Mesenchymal stem cell (in vitro differentiated cells and primary cell): ENCODE results near the gene HCN3.

Source experiments
- DNase-seq: peaks from one replicate; pipeline ENCODE4 v3.0.0-alpha.2; 2013
- H2AFZ ChIP-seq: one replicate; pipeline ENCODE4 v1.6.1; 2013; ENCODE audit warnings: low read depth, mild to moderate bottlenecking, control low read depth, inconsistent platforms, low read length, moderate library complexity
- H2AK5ac ChIP-seq: 2 replicates; pipeline ENCODE4 v1.6.1; 2013; ENCODE audit warnings: low read length, moderate library complexity, mild to moderate bottlenecking, inconsistent platforms; ENCODE audit not compliant: severe bottlenecking
- H2BK120ac ChIP-seq: one replicate; pipeline ENCODE4 v1.6.1; 2013; ENCODE audit warnings: low read depth, mild to moderate bottlenecking, inconsistent platforms, low read length, moderate library complexity
- H2BK12ac ChIP-seq, 2 experiments: one replicate each; pipeline ENCODE4 v1.6.1; 2013; ENCODE audit warnings: inconsistent platforms in 2 of 2, low read length in 2 of 2, mild to moderate bottlenecking in 2 of 2, moderate library complexity in 2 of 2, control low read depth in 1 of 2
- H2BK15ac ChIP-seq: one replicate; pipeline ENCODE4 v1.6.1; 2013; ENCODE audit warnings: mild to moderate bottlenecking, low read depth, inconsistent platforms; ENCODE audit not compliant: poor library complexity, severe bottlenecking
- H2BK5ac ChIP-seq: 2 replicates; pipeline ENCODE4 v1.6.1; 2013; ENCODE audit warnings: low read depth, mild to moderate bottlenecking, low read length, control low read depth, inconsistent platforms; ENCODE audit not compliant: poor library complexity, severe bottlenecking
- H3K14ac ChIP-seq, 2 experiments: one replicate each; pipeline ENCODE4 v1.6.1; 2013; ENCODE audit warnings: inconsistent platforms in 2 of 2, low read length in 2 of 2, control low read depth in 1 of 2, mild to moderate bottlenecking in 1 of 2, moderate library complexity in 1 of 2
- H3K18ac ChIP-seq, 2 experiments: one replicate each; pipeline ENCODE4 v1.6.1; 2013; ENCODE audit warnings: inconsistent platforms in 2 of 2, low read length in 2 of 2, control low read depth in 1 of 2, low read depth in 1 of 2, mild to moderate bottlenecking in 1 of 2
- H3K23ac ChIP-seq, 2 experiments: one replicate each; pipeline ENCODE4 v1.6.1; 2013; ENCODE audit warnings: inconsistent platforms in 2 of 2, low read length in 2 of 2, mild to moderate bottlenecking in 2 of 2, moderate library complexity in 2 of 2, control low read depth in 1 of 2
- H3K27ac ChIP-seq: 2 replicates; pipeline ENCODE4 v1.5.1; 2013; ENCODE audit warnings: mild to moderate bottlenecking, moderate library complexity, low read length, control low read depth, inconsistent platforms; ENCODE audit not compliant: poor library complexity, severe bottlenecking
- H3K27me3 ChIP-seq, 2 experiments: 2 replicates each; pipeline versions ENCODE4 v1.6.1 to v1.7.0; 2013; ENCODE audit warnings: low read length in 2 of 2, mild to moderate bottlenecking in 2 of 2, moderate library complexity in 2 of 2, control low read depth in 1 of 2, inconsistent platforms in 1 of 2; ENCODE audit not compliant: control insufficient read depth in 1 of 2, insufficient read depth in 1 of 2
- H3K36me3 ChIP-seq, 2 experiments: 2 replicates each; pipeline versions ENCODE4 v1.6.1 to v1.7.0; 2013; ENCODE audit warnings: low read length in 2 of 2, control low read depth in 1 of 2, inconsistent platforms in 1 of 2, low read depth in 1 of 2, mild to moderate bottlenecking in 1 of 2; ENCODE audit not compliant: insufficient read depth in 2 of 2, control insufficient read depth in 1 of 2
- H3K4ac ChIP-seq, 2 experiments: one replicate each; pipeline ENCODE4 v1.6.1; 2013; ENCODE audit warnings: inconsistent platforms in 2 of 2, low read length in 2 of 2, mild to moderate bottlenecking in 2 of 2, moderate library complexity in 2 of 2, control low read depth in 1 of 2, low read depth in 1 of 2
- H3K4me1 ChIP-seq: 2 replicates; pipeline ENCODE4 v1.6.1; 2013; ENCODE audit warnings: low read depth, low read length, control low read depth; ENCODE audit not compliant: control insufficient read depth, insufficient read depth
- H3K4me2 ChIP-seq: 2 replicates; pipeline ENCODE4 v1.6.1; 2013; ENCODE audit warnings: low read length, mild to moderate bottlenecking, inconsistent platforms; ENCODE audit not compliant: poor library complexity, severe bottlenecking
- H3K4me3 ChIP-seq, 2 experiments: 2 replicates each; pipeline versions ENCODE4 v1.5.1 to v1.7.0; 2013; ENCODE audit warnings: low read length in 2 of 2, mild to moderate bottlenecking in 2 of 2, control low read depth in 1 of 2, low read depth in 1 of 2; ENCODE audit not compliant: insufficient read depth in 1 of 2
- H3K79me1 ChIP-seq: replicated peaks from 2 replicates; pipeline ENCODE4 v1.6.1; 2013; ENCODE audit warnings: mild to moderate bottlenecking, control low read depth, low read length, inconsistent platforms; ENCODE audit not compliant: poor library complexity, severe bottlenecking
- H3K9ac ChIP-seq: 2 replicates; pipeline ENCODE4 v1.7.0; 2013; ENCODE audit warnings: mild to moderate bottlenecking, low read length, moderate library complexity
- H3K9me3 ChIP-seq: 2 replicates; pipeline ENCODE4 v1.7.0; 2013; ENCODE audit warnings: mild to moderate bottlenecking, low read length; ENCODE audit not compliant: control insufficient read depth
- H4K8ac ChIP-seq: one replicate; pipeline ENCODE4 v1.6.1; 2013; ENCODE audit warnings: inconsistent platforms, mild to moderate bottlenecking, low read length, moderate library complexity
- H4K91ac ChIP-seq: one replicate; pipeline ENCODE4 v1.6.1; 2013; ENCODE audit warnings: mild to moderate bottlenecking, low read length, inconsistent platforms
- WGBS: methylation state at CpG from one replicate; pipeline ENCODE4 v1.1.7; 2013; ENCODE audit warnings: mixed read lengths; 5-methylcytosine and 5-hydroxymethylcytosine counted together

Gene HCN3

DNA sequence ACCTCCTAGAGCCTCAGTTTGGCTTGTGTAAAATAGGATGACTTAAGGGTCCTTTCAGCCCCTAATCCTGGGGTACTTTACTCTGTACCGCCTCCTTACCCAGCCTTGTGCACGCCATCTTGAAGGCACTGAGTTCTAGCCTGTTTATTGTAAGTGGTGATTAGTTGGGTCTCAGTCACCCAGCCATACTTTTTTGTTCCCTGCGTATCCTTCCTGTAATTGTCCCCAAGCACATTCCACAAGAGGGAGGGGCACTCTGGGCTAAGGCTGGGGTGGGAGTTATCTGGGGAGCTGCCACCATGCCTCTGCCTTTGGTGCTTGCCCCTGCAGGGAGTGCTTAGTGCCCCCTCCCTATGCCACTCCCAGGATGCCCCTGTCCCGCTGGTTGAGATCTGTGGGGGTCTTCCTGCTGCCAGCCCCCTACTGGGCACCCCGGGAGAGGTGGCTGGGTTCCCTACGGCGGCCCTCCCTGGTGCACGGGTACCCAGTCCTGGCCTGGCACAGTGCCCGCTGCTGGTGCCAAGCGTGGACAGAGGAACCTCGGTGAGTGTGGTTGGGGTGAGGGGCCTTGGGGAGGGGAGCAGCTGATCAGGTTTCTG lies 32.3 kb downstream of the HCN3 start:
- Histone ChIP-seq H3K27ac (peak overlapping the region; percentile 82), H2BK12ac (peak overlapping the region in 1 of 2 experiments; percentile 85), H3K9me3 (no peaks in the 10 kb centered on the region), H2BK5ac (no peak overlapping the region), H2AK5ac (peak overlapping the region; percentile 72), H3K36me3 (peaks cover 24 to 41% of the 10 kb centered on the region in 2 experiments), H2BK120ac (peak overlapping the region; percentile 68), H3K14ac (peak overlapping the region in 1 of 2 experiments; percentile 45), H3K4ac (peak overlapping the region; percentile 69 to 96), H3K4me2 (peak overlapping the region; percentile 94), H3K4me1 (peaks cover 20% of the 10 kb centered on the region), H3K23ac (peak overlapping the region in 1 of 2 experiments; percentile 81), H4K8ac (no peak overlapping the region), H3K27me3 (no peaks in the 10 kb centered on the region), H4K91ac (peak overlapping the region; percentile 65), H3K18ac (peak overlapping the region; percentile 78 to 92), H3K79me1 (peaks cover 12% of the 10 kb centered on the region), H2AFZ (no peak overlapping the region), H2BK15ac (peak overlapping the region; percentile 86), H3K9ac (peak overlapping the region; percentile 93), H3K4me3 (peak overlapping the region; percentile 75 to 99)
- peak; percentile 31 for DNase-seq
- 54% methylated on average over 8 of the region's 11 CpGs for WGBS

DNA sequence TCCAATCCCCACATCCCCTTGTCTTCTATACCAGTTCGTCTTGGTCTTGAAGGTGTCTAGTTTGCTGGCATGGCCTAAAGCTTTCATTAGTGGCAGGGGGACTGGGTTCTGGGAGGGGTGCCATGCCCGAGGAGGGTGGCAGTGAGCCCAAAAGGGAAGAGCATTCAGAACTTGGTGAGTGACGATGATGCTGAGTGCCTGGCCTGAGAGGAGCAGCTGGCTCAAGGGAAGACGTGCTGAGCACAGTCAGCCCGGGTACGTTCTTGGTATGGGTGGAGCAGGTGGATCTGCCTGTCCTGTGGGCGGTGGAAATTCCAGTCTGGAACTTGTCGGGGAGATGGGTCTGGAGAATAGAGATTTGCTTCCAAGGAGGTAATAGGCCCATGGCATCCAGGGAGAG lies 36.0 kb downstream of the HCN3 start:
- H3K18ac ChIP-seq: no peak overlapping the region
- H3K36me3 ChIP-seq: peaks cover 31 to 68% of the 10 kb centered on the region in 2 experiments
- no peaks in the 10 kb centered on the region for H3K9me3 ChIP-seq
- H3K27me3 ChIP-seq: no peaks in the 10 kb centered on the region
- no peak overlapping the region for H3K4me2 ChIP-seq
- no peak overlapping the region for H2BK120ac ChIP-seq
- no peak for DNase-seq
- H3K4ac ChIP-seq: no peak overlapping the region
- H3K79me1 ChIP-seq: peaks cover 17% of the 10 kb centered on the region
- peaks cover 9% of the 10 kb centered on the region for H3K4me1 ChIP-seq
- no peak overlapping the region for H2BK12ac ChIP-seq
- 97% methylated on average over 8 of the region's 8 CpGs for WGBS
- H3K4me3 ChIP-seq: no peak overlapping the region
- no peak overlapping the region for H2BK5ac ChIP-seq
- H4K91ac ChIP-seq: no peak overlapping the region
- no peak overlapping the region for H3K27ac ChIP-seq
- H4K8ac ChIP-seq: no peak overlapping the region
- H2AK5ac ChIP-seq: no peak overlapping the region
- H3K23ac ChIP-seq: no peak overlapping the region
- no peak overlapping the region for H3K9ac ChIP-seq
- no peak overlapping the region for H2AFZ ChIP-seq
- H3K14ac ChIP-seq: no peak overlapping the region
- no peak overlapping the region for H2BK15ac ChIP-seq

DNA sequence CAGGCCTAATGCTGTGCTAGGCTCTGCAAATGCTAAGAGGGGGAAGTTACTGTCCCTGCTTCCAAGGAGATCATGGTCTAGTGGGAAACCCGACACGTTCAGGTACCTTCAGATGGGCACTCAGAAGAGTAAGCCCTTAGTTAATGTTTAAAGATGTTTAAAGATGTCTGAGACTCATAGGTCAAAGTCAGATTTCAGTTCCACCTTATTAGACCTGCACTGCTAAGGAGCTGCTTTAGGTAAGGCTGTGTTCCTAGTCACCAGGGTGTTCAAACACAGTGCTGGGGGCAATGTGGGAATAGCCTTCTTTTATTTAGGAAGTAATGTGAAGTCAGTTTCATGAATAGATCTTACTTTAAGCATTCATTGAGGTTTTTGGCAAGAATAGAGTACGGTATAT lies 39.7 kb downstream of the HCN3 start:
- H2AFZ ChIP-seq: no peak overlapping the region
- WGBS: 95% methylated on average over 2 of the region's 3 CpGs

GRCh38 chr1:155318082-155318481 lies 40.8 kb downstream of the HCN3 start:
- no peaks in the 10 kb centered on the region for H3K27me3 ChIP-seq
- no peak overlapping the region for H3K23ac ChIP-seq
- H2AK5ac ChIP-seq: no peak overlapping the region
- no peak overlapping the region for H3K27ac ChIP-seq
- 98% methylated on average over 9 of the region's 9 CpGs for WGBS
- no peak overlapping the region for H3K18ac ChIP-seq
- no peak overlapping the region for H2BK5ac ChIP-seq
- H2BK120ac ChIP-seq: no peak overlapping the region
- H3K79me1 ChIP-seq: peaks cover 30% of the 10 kb centered on the region
- H3K4me3 ChIP-seq: no peak overlapping the region
- H3K9me3 ChIP-seq: no peaks in the 10 kb centered on the region
- DNase-seq: no peak
- no peak overlapping the region for H3K4ac ChIP-seq
- no peak overlapping the region for H2BK12ac ChIP-seq
- H3K9ac ChIP-seq: no peak overlapping the region
- H2AFZ ChIP-seq: no peak overlapping the region
- H3K4me2 ChIP-seq: no peak overlapping the region
- H3K4me1 ChIP-seq: peaks cover 21% of the 10 kb centered on the region
- no peak overlapping the region for H3K14ac ChIP-seq
- H2BK15ac ChIP-seq: no peak overlapping the region
- peak overlapping the region; percentile 53 for H4K8ac ChIP-seq
- peaks cover 53 to 56% of the 10 kb centered on the region in 2 experiments for H3K36me3 ChIP-seq
- H4K91ac ChIP-seq: no peak overlapping the region

More for the DNA sequence above, 39.7 kb downstream of the HCN3 start:
- Histone ChIP-seq H3K27ac (no peak overlapping the region), H2BK120ac (no peak overlapping the region), H4K91ac (no peak overlapping the region), H3K4me2 (no peak overlapping the region), H3K18ac (no peak overlapping the region), H3K79me1 (peaks cover 35% of the 10 kb centered on the region), H2AK5ac (no peak overlapping the region), H3K9me3 (no peaks in the 10 kb centered on the region), H3K4me3 (no peak overlapping the region), H2BK12ac (no peak overlapping the region), H2BK5ac (no peak overlapping the region), H3K14ac (no peak overlapping the region), H3K23ac (no peak overlapping the region), H4K8ac (no peak overlapping the region), H3K27me3 (no peaks in the 10 kb centered on the region), H3K36me3 (peaks cover 59 to 66% of the 10 kb centered on the region in 2 experiments), H2BK15ac (no peak overlapping the region), H3K9ac (no peak overlapping the region), H3K4ac (no peak overlapping the region), H3K4me1 (peaks cover 18% of the 10 kb centered on the region)
- DNase-seq: no peak
